SK-N-SH (cell line): ENCODE measurements around the gene KRT74. TPM values are rescaled to one million over a fixed set of nuclear protein-coding genes. Genes with fewer than 3 reads are reported as not detected.

ENCODE experiments used
- CTCF ChIA-PET: fragments of 300-600, 350-600 bp; formaldehyde crosslinking; extraction: SDS; loops from one replicate; lab custom pipeline; 2021; lab: Yijun Ruan, JAX
- POLR2A ChIA-PET: fragments of 350-600 bp; sonication (Branson Sonifier 250); formaldehyde crosslinking; extraction: SDS; loops from one replicate; lab custom pipeline; 2020; ENCODE audit warnings: antibody characterized with exemption, inconsistent platforms; lab: Yijun Ruan, JAX
- DNase-seq: peaks from one replicate; pipeline ENCODE4 v3.0.0; 2012
- H2AFZ ChIP-seq: fragments of 200-600 bp; sonication (generic); 2 replicates; pipeline ENCODE4 v1.8.1; 2016; ENCODE audit warnings: antibody characterized with exemption, mild to moderate bottlenecking, low read depth
- H3F3A ChIP-seq: fragments of 200-600 bp; sonication (generic); replicated peaks from 2 replicates; pipeline ENCODE3; 2016; ENCODE audit warnings: antibody characterized with exemption, mild to moderate bottlenecking; ENCODE audit not compliant: insufficient read depth
- H3K27ac ChIP-seq, 2 experiments: fragments of 200-500 bp in 1 of 2; fragments of 200-600 bp in 1 of 2; sonication (Bioruptor generic) in 1 of 2; sonication (generic), shearing (Covaris generic) in 1 of 2; 2 replicates each; pipeline versions ENCODE4 v1.5.1 to v1.6.1; 2014 to 2016; ENCODE audit warnings: low read depth in 2 of 2, inconsistent platforms in 1 of 2, low read length in 1 of 2, mild to moderate bottlenecking in 1 of 2, mixed read lengths in 1 of 2
- H3K27me3 ChIP-seq: fragments of 200-600 bp; sonication (generic), shearing (Covaris generic); 2 replicates; pipeline ENCODE4 v1.6.1; 2016; ENCODE audit warnings: mixed run types; ENCODE audit not compliant: insufficient read depth
- H3K36me3 ChIP-seq, 2 experiments: fragments of 200-500 bp in 1 of 2; fragments of 200-600 bp in 1 of 2; sonication (Bioruptor generic) in 1 of 2; sonication (generic) in 1 of 2; replicated peaks in 1 of 2; 2 replicates each; pipeline versions ENCODE3 to v1.5.1; 2014 to 2016; ENCODE audit warnings: low read length in 1 of 2, mild to moderate bottlenecking in 1 of 2; ENCODE audit not compliant: insufficient read depth in 2 of 2, control insufficient read depth in 1 of 2
- H3K4me1 ChIP-seq, 2 experiments: fragments of 200-500 bp in 1 of 2; fragments of 200-600 bp in 1 of 2; sonication (Bioruptor generic) in 1 of 2; sonication (generic), shearing (Covaris generic) in 1 of 2; 2 replicates each; pipeline versions ENCODE4 v1.5.1 to v1.6.1; 2014 to 2016; ENCODE audit warnings: low read depth in 1 of 2, low read length in 1 of 2, mixed run types in 1 of 2; ENCODE audit not compliant: insufficient read depth in 2 of 2, control insufficient read depth in 1 of 2
- H3K4me2 ChIP-seq: fragments of 200-600 bp; sonication (generic), shearing (Covaris generic); 2 replicates; pipeline ENCODE4 v1.6.1; 2017; ENCODE audit warnings: mixed run types
- H3K4me3 ChIP-seq, 2 experiments: fragments of 200-500 bp in 1 of 2; fragments of 200-600 bp in 1 of 2; sonication (Bioruptor generic) in 1 of 2; sonication (generic), shearing (Covaris generic) in 1 of 2; 2 replicates each; pipeline versions ENCODE4 v1.5.1 to v1.8.1; 2014 to 2016; ENCODE audit warnings: low read depth in 2 of 2, inconsistent platforms in 1 of 2, low read length in 1 of 2, mild to moderate bottlenecking in 1 of 2, mixed read lengths in 1 of 2, moderate library complexity in 1 of 2
- H3K79me2 ChIP-seq: fragments of 200-600 bp; sonication (generic); 2 replicates; pipeline ENCODE4 v1.8.1; 2017; ENCODE audit warnings: mild to moderate bottlenecking; ENCODE audit not compliant: insufficient read depth
- H3K9ac ChIP-seq: fragments of 200-600 bp; sonication (generic); 2 replicates; pipeline ENCODE4 v1.6.1; 2017; ENCODE audit warnings: mixed run types
- H3K9me2 ChIP-seq: fragments of 200-600 bp; sonication (generic); 2 replicates; pipeline ENCODE4 v1.6.1; 2017; ENCODE audit warnings: mixed run types
- H3K9me3 ChIP-seq: fragments of 200-600 bp; sonication (generic); 2 replicates; pipeline ENCODE4 v1.6.1; 2017; ENCODE audit warnings: mixed run types, mild to moderate bottlenecking, moderate library complexity
- H4K20me1 ChIP-seq: fragments of 200-600 bp; sonication (generic); 2 replicates; pipeline ENCODE4 v1.6.1; 2017; ENCODE audit warnings: mild to moderate bottlenecking, mixed run types; ENCODE audit not compliant: insufficient read depth
- CHD2 ChIP-seq: fragments of 150-350 bp; IDR thresholded peaks from 2 replicates; pipeline ENCODE4 v1.6.1; 2018; ENCODE audit warnings: low read length; ENCODE audit not compliant: partially characterized antibody
- ELF1 ChIP-seq: IDR thresholded peaks from 2 replicates; pipeline ENCODE4 v1.4.0; 2012
- EZH2phosphoT487 ChIP-seq: fragments of 200-600 bp; sonication (generic); IDR thresholded peaks from 2 replicates; pipeline ENCODE4 v1.6.1; 2017; ENCODE audit warnings: low read depth, mixed run types, mild to moderate bottlenecking, antibody characterized with exemption, moderate library complexity, borderline replicate concordance
- FOXM1 ChIP-seq: IDR thresholded peaks from 2 replicates; pipeline ENCODE4 v1.4.0; 2012; ENCODE audit warnings: low read depth, mild to moderate bottlenecking
- GABPA ChIP-seq: IDR thresholded peaks from 2 replicates; pipeline ENCODE4 v1.4.0; 2012; ENCODE audit warnings: low read depth, mild to moderate bottlenecking
- GATA2 ChIP-seq: sonication (generic); formaldehyde crosslinking; IDR thresholded peaks from 2 replicates; pipeline ENCODE4 v1.5.0; 2020; ENCODE audit warnings: mild to moderate bottlenecking, missing genetic modification reagents
- MAX ChIP-seq: IDR thresholded peaks from 2 replicates; pipeline ENCODE4 v1.4.0; 2012; ENCODE audit warnings: low read depth
- MXI1 ChIP-seq: IDR thresholded peaks from 2 replicates; pipeline ENCODE4 v1.6.1; 2012; ENCODE audit warnings: mild to moderate bottlenecking, low read depth, low read length, improper control_type of control experiment
- PBX3 ChIP-seq: IDR thresholded peaks from 2 replicates; pipeline ENCODE4; 2012
- RCOR1 ChIP-seq: fragments of 150-350 bp; IDR thresholded peaks from 2 replicates; pipeline ENCODE4 v1.6.1; 2017; ENCODE audit warnings: antibody characterized with exemption, low read length
- RFX5 ChIP-seq: IDR thresholded peaks from 2 replicates; pipeline ENCODE4 v1.6.1; 2012; ENCODE audit warnings: mild to moderate bottlenecking, improper control_type of control experiment, low read length
- RXRA ChIP-seq: IDR thresholded peaks from 2 replicates; pipeline ENCODE4 v1.4.0; 2012; ENCODE audit warnings: low read depth, mild to moderate bottlenecking, borderline replicate concordance
- SIN3A ChIP-seq: IDR thresholded peaks from 2 replicates; pipeline ENCODE4 v1.6.1; 2012; ENCODE audit warnings: low read depth, mild to moderate bottlenecking, low read length, moderate library complexity, borderline replicate concordance
- TAF1 ChIP-seq: IDR thresholded peaks from 2 replicates; pipeline ENCODE4 v1.6.1; 2012; ENCODE audit warnings: low read depth, mild to moderate bottlenecking, low read length, moderate library complexity, borderline replicate concordance
- TEAD4 ChIP-seq: IDR thresholded peaks from 2 replicates; pipeline ENCODE4 v1.4.0; 2012; ENCODE audit warnings: mild to moderate bottlenecking, borderline replicate concordance; ENCODE audit not compliant: insufficient read depth
- WGBS: methylation state at CpG from one replicate; pipeline ENCODE4 v1.1.6; 2017; ENCODE audit warnings: low lambda C conversion rate; 5-methylcytosine and 5-hydroxymethylcytosine counted together
- polyA plus RNA-seq, 3 experiments: library from polyadenylated mRNA; depleted of rRNA; stranded (reverse); fragments of >200 nt; gene quantifications; 2 replicates each; pipeline ENCODE4 v1.2.3, GENCODE V29; 2012
- TF ChIP-seq, protein P1 (sequence below): IDR thresholded peaks from 2 replicates; pipeline ENCODE4 v1.6.1; 2012; ENCODE audit warnings: mild to moderate bottlenecking, low read depth, low read length, moderate library complexity

Gene KRT74
- polyA plus RNA-seq, 1 of the 3 experiments (the other 2 are of a cell fraction): not detected

DNA sequence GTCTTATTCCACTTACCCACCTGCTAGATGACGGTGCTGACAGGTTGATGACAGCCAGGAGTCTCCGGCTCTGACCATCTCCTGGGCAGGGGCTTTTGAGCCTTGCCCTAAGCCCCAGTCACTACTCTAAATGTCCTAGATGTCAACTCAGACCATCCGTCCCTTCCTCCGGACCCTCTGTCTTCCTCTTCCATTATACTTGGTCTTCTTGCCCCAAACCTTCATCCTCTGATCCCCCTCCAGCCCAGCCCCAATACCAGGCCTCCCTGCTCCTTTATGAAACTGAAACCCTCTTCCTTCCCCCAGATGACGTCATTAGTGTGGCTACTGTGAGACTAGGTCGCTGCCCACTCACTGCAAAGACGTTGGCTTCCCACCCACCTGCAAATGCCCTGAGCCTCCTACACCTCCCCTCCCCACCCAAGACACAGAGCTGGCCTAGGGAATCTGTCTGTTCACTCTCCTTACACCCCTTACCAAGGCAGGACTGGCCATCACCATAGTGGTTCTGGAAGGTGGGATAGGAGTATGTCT is 30.8 kb downstream of the KRT74 start:
- Histone ChIP-seq H3K9ac (no peak overlapping the region), H3K79me2 (no peaks in the 10 kb centered on the region)

GRCh38 chr12:52542157-52542556 is 31.5 kb downstream of the KRT74 start:
- Histone ChIP-seq H3K9me2 (no peaks in the 10 kb centered on the region), H3K36me3 (no peaks in the 10 kb centered on the region), H3K4me3 (no peak overlapping the region), H3K9ac (no peak overlapping the region), H3F3A (no peaks in the 10 kb centered on the region), H3K4me1 (no peaks in the 10 kb centered on the region), H4K20me1 (no peaks in the 10 kb centered on the region), H3K4me2 (no peak overlapping the region), H2AFZ (no peak overlapping the region), H3K27me3 (peaks cover 27% of the 10 kb centered on the region; the same call in 1 of the 2 replicates), H3K9me3 (no peaks in the 10 kb centered on the region), H3K27ac (no peak overlapping the region), H3K79me2 (no peaks in the 10 kb centered on the region)
- DNase-seq: no peak
- TF ChIP-seq PBX3 (no peak), RFX5 (no peak), TAF1 (no peak), SIN3A (no peak), GABPA (no peak), EZH2phosphoT487 (no peak), FOXM1 (no peak), MXI1 (no peak)
- ChIA-PET CTCF (no interaction called here), POLR2A (no interaction called here)

More for the DNA sequence above, 30.8 kb downstream of the KRT74 start:
- no peak for TF ChIP-seq RCOR1
- Histone ChIP-seq H4K20me1 (no peaks in the 10 kb centered on the region), H3K9me2 (no peaks in the 10 kb centered on the region), H3K27ac (no peak overlapping the region), H2AFZ (no peak overlapping the region), H3F3A (no peaks in the 10 kb centered on the region), H3K27me3 (peaks cover 32% of the 10 kb centered on the region; the same call in 1 of the 2 replicates), H3K4me3 (no peak overlapping the region), H3K36me3 (no peaks in the 10 kb centered on the region), H3K9me3 (no peaks in the 10 kb centered on the region), H3K4me1 (no peaks in the 10 kb centered on the region), H3K4me2 (no peak overlapping the region)
- WGBS: 25% methylated on average over 7 of the region's 7 CpGs
- POLR2A ChIA-PET: no interaction called here
- DNase-seq: no peak
- CTCF ChIA-PET: no interaction called here

DNA sequence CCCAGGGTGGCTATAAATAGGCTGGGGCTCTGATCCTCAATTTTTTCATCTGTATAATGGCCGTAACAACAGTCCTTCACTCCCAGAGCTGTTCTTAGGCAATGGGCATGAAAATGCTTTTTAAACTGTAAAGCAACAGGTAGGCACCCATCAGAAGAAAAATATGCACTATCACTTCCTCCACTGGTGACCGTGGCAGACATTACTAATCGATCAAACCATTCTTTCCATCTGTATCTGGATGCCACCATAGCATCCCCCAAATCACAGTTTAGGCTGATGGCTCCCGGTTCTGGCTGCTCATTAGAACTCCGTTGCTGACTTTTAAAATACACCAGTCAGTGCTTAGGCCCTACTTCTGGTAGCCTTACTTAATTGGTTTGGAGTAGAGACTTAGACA is 31.9 kb downstream of the KRT74 start:
- no peak overlapping the region for H3K27ac ChIP-seq

More for the DNA sequence above, 31.9 kb downstream of the KRT74 start:
- Histone ChIP-seq H3K27me3 (peaks cover 30% of the 10 kb centered on the region; the same call in 1 of the 2 replicates), H3K4me3 (no peak overlapping the region), H3F3A (no peaks in the 10 kb centered on the region), H3K9ac (no peak overlapping the region), H3K4me2 (no peak overlapping the region), H3K9me2 (no peaks in the 10 kb centered on the region), H3K36me3 (no peaks in the 10 kb centered on the region), H3K4me1 (no peaks in the 10 kb centered on the region), H4K20me1 (no peaks in the 10 kb centered on the region), H2AFZ (no peak overlapping the region), H3K79me2 (no peaks in the 10 kb centered on the region), H3K9me3 (no peaks in the 10 kb centered on the region)
- CTCF ChIA-PET: no interaction called here
- POLR2A ChIA-PET: no interaction called here
- DNase-seq: no peak
- 19% methylated on average over 5 of the region's 5 CpGs for WGBS
- TF ChIP-seq ELF1: no peak
- TF ChIP-seq RXRA: no peak
- TF ChIP-seq GATA2 (CRISPR knock-in tag): no peak
- TF ChIP-seq, protein P1, sequence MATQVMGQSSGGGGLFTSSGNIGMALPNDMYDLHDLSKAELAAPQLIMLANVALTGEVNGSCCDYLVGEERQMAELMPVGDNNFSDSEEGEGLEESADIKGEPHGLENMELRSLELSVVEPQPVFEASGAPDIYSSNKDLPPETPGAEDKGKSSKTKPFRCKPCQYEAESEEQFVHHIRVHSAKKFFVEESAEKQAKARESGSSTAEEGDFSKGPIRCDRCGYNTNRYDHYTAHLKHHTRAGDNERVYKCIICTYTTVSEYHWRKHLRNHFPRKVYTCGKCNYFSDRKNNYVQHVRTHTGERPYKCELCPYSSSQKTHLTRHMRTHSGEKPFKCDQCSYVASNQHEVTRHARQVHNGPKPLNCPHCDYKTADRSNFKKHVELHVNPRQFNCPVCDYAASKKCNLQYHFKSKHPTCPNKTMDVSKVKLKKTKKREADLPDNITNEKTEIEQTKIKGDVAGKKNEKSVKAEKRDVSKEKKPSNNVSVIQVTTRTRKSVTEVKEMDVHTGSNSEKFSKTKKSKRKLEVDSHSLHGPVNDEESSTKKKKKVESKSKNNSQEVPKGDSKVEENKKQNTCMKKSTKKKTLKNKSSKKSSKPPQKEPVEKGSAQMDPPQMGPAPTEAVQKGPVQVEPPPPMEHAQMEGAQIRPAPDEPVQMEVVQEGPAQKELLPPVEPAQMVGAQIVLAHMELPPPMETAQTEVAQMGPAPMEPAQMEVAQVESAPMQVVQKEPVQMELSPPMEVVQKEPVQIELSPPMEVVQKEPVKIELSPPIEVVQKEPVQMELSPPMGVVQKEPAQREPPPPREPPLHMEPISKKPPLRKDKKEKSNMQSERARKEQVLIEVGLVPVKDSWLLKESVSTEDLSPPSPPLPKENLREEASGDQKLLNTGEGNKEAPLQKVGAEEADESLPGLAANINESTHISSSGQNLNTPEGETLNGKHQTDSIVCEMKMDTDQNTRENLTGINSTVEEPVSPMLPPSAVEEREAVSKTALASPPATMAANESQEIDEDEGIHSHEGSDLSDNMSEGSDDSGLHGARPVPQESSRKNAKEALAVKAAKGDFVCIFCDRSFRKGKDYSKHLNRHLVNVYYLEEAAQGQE: no peak
- no peak for TF ChIP-seq CHD2
- TF ChIP-seq MAX: no peak
- TF ChIP-seq FOXM1: no peak
- TF ChIP-seq TEAD4: no peak
